ENCODE measurements around the gene PCNX2.

DNA sequence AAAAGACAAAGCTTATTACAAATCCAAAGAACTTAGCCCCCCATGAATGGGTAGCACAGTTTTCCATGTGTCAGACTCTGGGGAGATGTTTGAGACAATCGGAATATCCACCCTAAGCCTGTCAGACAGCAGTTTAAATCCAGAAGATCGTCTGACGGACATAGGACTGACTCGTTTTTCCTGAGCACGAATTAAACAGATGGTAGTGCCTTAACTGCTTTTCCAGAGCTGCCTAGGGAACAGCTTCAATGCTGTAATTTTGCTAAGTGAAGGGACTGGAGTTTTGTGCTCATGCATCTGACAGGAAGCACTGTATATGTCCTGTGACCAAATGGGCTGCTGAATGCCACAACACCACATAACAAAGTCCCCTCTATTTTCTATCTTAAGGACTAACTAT lies 48.6 kb downstream of the PCNX2 start:
- no peak for TF ChIP-seq ZNF207 (IDR thresholded peaks at IDR 0.05; ENCODE audit: borderline replicate concordance)
- TF ChIP-seq TAF1 (IDR thresholded peaks at IDR 0.05; ENCODE audit: borderline replicate concordance, low read depth, low read length), result no peak
- TF ChIP-seq, protein P1, sequence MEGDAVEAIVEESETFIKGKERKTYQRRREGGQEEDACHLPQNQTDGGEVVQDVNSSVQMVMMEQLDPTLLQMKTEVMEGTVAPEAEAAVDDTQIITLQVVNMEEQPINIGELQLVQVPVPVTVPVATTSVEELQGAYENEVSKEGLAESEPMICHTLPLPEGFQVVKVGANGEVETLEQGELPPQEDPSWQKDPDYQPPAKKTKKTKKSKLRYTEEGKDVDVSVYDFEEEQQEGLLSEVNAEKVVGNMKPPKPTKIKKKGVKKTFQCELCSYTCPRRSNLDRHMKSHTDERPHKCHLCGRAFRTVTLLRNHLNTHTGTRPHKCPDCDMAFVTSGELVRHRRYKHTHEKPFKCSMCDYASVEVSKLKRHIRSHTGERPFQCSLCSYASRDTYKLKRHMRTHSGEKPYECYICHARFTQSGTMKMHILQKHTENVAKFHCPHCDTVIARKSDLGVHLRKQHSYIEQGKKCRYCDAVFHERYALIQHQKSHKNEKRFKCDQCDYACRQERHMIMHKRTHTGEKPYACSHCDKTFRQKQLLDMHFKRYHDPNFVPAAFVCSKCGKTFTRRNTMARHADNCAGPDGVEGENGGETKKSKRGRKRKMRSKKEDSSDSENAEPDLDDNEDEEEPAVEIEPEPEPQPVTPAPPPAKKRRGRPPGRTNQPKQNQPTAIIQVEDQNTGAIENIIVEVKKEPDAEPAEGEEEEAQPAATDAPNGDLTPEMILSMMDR (IDR thresholded peaks at IDR 0.05 in 2 of 3, conservative IDR thresholded peaks at IDR 0.05 in 1 of 3; ENCODE audit: control insufficient read depth in 2 of 3, extremely low read depth in 1 of 3, insufficient read depth in 1 of 3, low read depth in 3 of 3, low read length in 3 of 3), result no peak
- no peak for TF ChIP-seq NRF1 (conservative IDR thresholded peaks at IDR 0.05; ENCODE audit: low read depth, low read length)
- no peak for TF ChIP-seq RCOR1 (conservative IDR thresholded peaks at IDR 0.05; ENCODE audit: low read depth, low read length)
- TF ChIP-seq ZSCAN29 (IDR thresholded peaks at IDR 0.05), result no peak
- TF ChIP-seq POLR2A (IDR thresholded peaks at IDR 0.05; ENCODE audit: low read depth, low read length), result no peak
- TF ChIP-seq, protein P2, sequence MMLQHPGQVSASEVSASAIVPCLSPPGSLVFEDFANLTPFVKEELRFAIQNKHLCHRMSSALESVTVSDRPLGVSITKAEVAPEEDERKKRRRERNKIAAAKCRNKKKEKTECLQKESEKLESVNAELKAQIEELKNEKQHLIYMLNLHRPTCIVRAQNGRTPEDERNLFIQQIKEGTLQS (IDR thresholded peaks at IDR 0.05; ENCODE audit: borderline replicate concordance, extremely low read depth, low read depth, low read length), result no peak

Data from GM12878 (cell line).